Measurements from ENCODE around the gene LYPD8.

Gene LYPD8

DNA sequence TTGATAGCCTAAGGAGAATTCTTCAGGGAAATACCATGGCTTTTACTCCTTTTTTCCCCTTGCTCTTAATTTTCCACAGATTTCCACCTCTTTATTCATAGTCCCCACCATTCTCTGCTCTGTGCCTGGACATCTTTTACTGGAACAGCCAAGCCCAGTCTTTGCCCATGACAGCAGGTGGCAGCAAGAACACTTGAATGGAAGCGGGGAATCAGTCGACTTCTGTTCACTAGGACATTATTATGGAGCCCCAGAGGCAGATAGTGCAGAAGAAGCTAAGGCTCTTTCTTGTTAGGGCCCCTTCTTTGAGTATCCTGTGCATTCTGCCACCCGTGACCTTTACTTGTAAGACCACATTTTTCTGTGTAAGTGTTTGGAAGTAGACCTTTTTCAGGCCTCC is 59.3 kb downstream of the LYPD8 start:
- DNase-seq = no peak

DNA sequence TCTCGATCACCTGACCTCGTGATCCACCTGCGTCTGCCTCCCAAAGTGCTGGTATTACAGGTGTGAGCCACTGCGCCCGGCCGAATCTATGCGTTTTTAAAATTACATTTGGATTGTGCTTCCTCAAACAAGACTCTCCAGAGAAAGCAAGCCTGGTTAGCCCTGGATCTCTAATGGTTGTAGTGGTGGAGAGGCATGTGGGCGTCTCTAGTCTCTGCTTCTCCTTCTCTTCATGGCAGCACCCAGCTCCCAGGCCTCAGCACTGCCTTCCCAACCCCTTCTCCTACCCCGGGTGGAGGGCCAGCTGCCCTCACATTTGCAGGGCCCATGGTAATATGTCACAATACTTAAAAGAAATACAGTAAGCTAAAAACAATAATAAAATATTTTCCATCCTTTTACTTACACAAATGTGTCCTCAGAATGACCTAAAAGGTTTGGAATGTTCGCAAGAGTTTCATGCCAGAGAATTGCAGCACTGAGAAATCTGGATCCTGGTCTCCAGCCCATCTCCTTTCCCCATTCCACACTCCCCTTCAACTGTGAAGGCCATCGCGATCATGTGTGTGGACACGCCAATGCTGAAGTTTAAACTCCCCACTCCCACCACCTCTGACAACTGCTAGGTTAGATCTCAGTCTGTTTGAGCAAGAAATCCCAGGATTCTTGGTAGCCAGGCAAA is 60.0 kb downstream of the LYPD8 start:
- DNase-seq = no peak

DNA sequence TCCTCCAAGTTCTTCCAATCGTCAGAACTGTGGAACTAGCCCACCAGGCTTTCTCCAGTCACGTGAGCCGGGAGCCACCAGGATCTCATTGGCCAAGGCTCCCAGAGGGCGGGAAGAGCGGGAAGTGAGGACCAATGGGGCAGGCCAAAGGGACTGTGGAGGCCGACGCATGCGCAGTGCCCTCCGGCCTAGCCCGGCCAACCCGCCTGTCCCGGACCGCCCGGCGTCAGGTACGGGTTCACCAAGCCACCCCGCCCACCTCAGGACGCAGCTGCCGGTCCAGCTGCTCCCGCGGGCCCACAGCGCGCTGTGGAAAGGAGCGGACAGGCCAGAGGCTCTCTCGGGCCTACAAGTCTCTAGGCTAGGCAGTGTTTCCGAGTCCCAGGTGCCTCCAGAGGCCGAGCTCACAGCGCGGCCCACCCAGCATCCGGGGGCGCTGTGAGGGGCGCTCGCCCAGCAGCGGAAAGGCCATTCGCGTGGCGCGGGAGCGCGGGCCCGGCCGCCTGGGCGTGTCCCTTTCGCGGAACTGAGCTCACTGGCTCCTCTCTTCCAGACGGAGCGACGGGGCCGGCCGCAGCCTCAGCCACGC is 63.9 kb downstream of the LYPD8 start:
- DNase-seq = no peak

Data from stimulated activated CD4-positive, alpha-beta T cell treated with anti-CD3 and anti-CD28 coated beads, Interleukin-12 subunit alpha, Interleukin-12 subunit beta, amount 100 ng/mL, for 4 hours (primary cell).